Measurements from ENCODE around the gene ATG2A. TPM values are rescaled to one million over a fixed set of nuclear protein-coding genes. Genes with fewer than 3 reads are reported as not detected.

ATG2A gene
- total and polyA plus RNA-seq, 2 of the 8 experiments (the other 6 are each of a cell fraction or from before 2014, with no cell fraction given) = 12.1 to 22.1 TPM

DNA sequence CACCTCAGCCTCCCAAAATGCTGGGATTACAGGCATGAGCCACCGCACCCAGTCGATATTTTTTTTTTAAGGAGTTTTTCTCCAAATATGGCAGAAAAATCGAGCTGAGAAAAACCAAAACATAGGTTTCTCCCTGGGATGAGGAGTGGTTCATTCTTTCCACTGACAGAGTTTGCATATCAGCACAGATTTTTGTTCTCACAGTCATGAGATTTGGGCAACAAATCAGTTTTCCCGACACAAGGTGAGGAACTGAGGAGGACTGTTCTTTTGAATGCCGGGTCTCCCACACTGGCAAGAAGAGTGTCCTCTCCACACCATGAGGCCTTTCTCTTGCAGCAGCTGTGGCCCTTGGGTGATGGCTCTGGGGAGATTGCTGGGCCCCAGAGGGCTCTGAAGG lies 34.8 kb downstream of the ATG2A start:
- H3K23me2 ChIP-seq (ENCODE audit: low read depth, low read length) = peaks cover 16% of the 10 kb centered on the region
- no peaks in the 10 kb centered on the region for H3K79me2 ChIP-seq (ENCODE audit: control insufficient read depth in 1 of 2, insufficient read depth in 2 of 2, low read length in 2 of 2)
- H2BK120ac ChIP-seq (replicated peaks; ENCODE audit: low read depth, low read length) = no peak overlapping the region
- H3K27ac ChIP-seq (ENCODE audit: low read depth, low read length) = no peak overlapping the region
- H3K56ac ChIP-seq (replicated peaks; ENCODE audit: insufficient read length, low read depth, low read length) = no peak overlapping the region
- no peaks in the 10 kb centered on the region for H3K79me1 ChIP-seq (ENCODE audit: low read depth, low read length)
- H3K4me2 ChIP-seq (ENCODE audit: insufficient read depth in 1 of 2, low read depth in 2 of 2, low read length in 2 of 2) = no peak overlapping the region
- no peak overlapping the region for H2BK20ac ChIP-seq (ENCODE audit: low read length)
- no peak overlapping the region for H4K8ac ChIP-seq (ENCODE audit: extremely low read depth, insufficient read depth, low read length)
- no peak overlapping the region for H3K23ac ChIP-seq (ENCODE audit: insufficient read length)
- H3K36me3 ChIP-seq (ENCODE audit: control insufficient read depth in 2 of 4, insufficient read depth in 4 of 4, low read length in 3 of 4) = no peaks in the 10 kb centered on the region
- H2BK5ac ChIP-seq (ENCODE audit: low read depth, low read length) = no peak overlapping the region
- peaks cover 0 to 15% (median 5%) of the 10 kb centered on the region in 4 experiments; a peak in 6 of 7 replicates for H3K4me1 ChIP-seq (replicated peaks in 1 of 4; ENCODE audit: control insufficient read depth in 3 of 4, insufficient read depth in 4 of 4, low read length in 3 of 4)
- DNase-seq (ENCODE audit: low read depth in 1 of 2, low spot score in 2 of 2) (no peak), FAIRE-seq (no peak)
- peaks cover 0 to 4% (median 2%) of the 10 kb centered on the region in 4 experiments; a peak in 3 of 7 replicates for H3K27me3 ChIP-seq (replicated peaks in 1 of 4; ENCODE audit: control insufficient read depth in 3 of 4, extremely low read depth in 1 of 4, insufficient read depth in 3 of 4, low read length in 3 of 4)
- no peak overlapping the region for H2BK12ac ChIP-seq (ENCODE audit: low read depth, low read length)
- H4K5ac ChIP-seq (ENCODE audit: insufficient read length, low read depth, low read length) = no peak overlapping the region
- no peak overlapping the region for H3K9ac ChIP-seq (replicated peaks in 1 of 4; ENCODE audit: extremely low read depth in 1 of 4, low read depth in 3 of 4, low read length in 3 of 4)
- H2AFZ ChIP-seq (ENCODE audit: low read length) = no peak overlapping the region
- H3K14ac ChIP-seq (ENCODE audit: insufficient read length) = no peak overlapping the region
- WGBS, 2 experiments (ENCODE audit: extremely low coverage in 1 of 2, insufficient coverage in 1 of 2, insufficient read length in 1 of 2, insufficient replicate concordance in 2 of 2, low coverage in 1 of 2, low lambda C conversion rate in 2 of 2, missing lambda C conversion rate in 1 of 2) = 93% methylated on average over 5 of the region's 5 CpGs; no CpG with 5 or more reads in 1 of the 2 experiments
- POLR2A ChIA-PET (ENCODE audit: partially characterized antibody) = interaction anchor here (24.6 kb wide), 1 partner anchor 24 kb away, joined by 408 read pairs; no protein-coding TSS in a partner anchor
- no peak overlapping the region for H3K4me3 ChIP-seq (ENCODE audit: extremely low read depth in 1 of 4, insufficient read depth in 2 of 4, low read depth in 3 of 4, low read length in 4 of 4)
- H4K20me1 ChIP-seq (replicated peaks in 1 of 2; ENCODE audit: control insufficient read depth in 1 of 2, insufficient read depth in 2 of 2, low read length in 2 of 2) = no peaks in the 10 kb centered on the region
- CTCF ChIA-PET (ENCODE audit: partially characterized antibody) = interaction anchor here (1.4 to 32.2 kb wide), 3 partner anchors 10 to 168 kb away, joined by 3 to 1058 read pairs (median 118); partner anchors contain the start of gene CDC42BPG
- no peak overlapping the region for H2BK15ac ChIP-seq (ENCODE audit: low read length)
- no peak overlapping the region for H2AK5ac ChIP-seq (ENCODE audit: low read depth, low read length)
- no peak overlapping the region for H4K91ac ChIP-seq (replicated peaks; ENCODE audit: insufficient read length, low read length)
- no peak overlapping the region for H3K4ac ChIP-seq (replicated peaks; ENCODE audit: insufficient read length, low read depth, low read length)
- no peaks in the 10 kb centered on the region for H3K9me3 ChIP-seq (ENCODE audit: insufficient read depth in 2 of 2, low read depth in 1 of 2, low read length in 1 of 2)
- H3K18ac ChIP-seq (ENCODE audit: extremely low read depth, low read length) = no peak overlapping the region
- TF ChIP-seq JUN (IDR thresholded peaks at IDR 0.05; ENCODE audit: low read depth, low read length) (no peak), RAD21 (IDR thresholded peaks at IDR 0.05 in 1 of 2, conservative IDR thresholded peaks at IDR 0.05 in 1 of 2; ENCODE audit: low read depth in 2 of 2, low read length in 2 of 2) (no peak), HDAC2 (IDR thresholded peaks at IDR 0.05; ENCODE audit: borderline replicate concordance in 1 of 2, low read depth in 2 of 2, low read length in 2 of 2) (no peak), POU5F1 (IDR thresholded peaks at IDR 0.05; ENCODE audit: low read depth, low read length) (no peak), ASH2L (IDR thresholded peaks at IDR 0.05; ENCODE audit: low read length) (no peak), TBP (IDR thresholded peaks at IDR 0.05; ENCODE audit: low read depth, low read length) (no peak)
- TF ChIP-seq, protein P1, sequence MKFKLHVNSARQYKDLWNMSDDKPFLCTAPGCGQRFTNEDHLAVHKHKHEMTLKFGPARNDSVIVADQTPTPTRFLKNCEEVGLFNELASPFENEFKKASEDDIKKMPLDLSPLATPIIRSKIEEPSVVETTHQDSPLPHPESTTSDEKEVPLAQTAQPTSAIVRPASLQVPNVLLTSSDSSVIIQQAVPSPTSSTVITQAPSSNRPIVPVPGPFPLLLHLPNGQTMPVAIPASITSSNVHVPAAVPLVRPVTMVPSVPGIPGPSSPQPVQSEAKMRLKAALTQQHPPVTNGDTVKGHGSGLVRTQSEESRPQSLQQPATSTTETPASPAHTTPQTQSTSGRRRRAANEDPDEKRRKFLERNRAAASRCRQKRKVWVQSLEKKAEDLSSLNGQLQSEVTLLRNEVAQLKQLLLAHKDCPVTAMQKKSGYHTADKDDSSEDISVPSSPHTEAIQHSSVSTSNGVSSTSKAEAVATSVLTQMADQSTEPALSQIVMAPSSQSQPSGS (IDR thresholded peaks at IDR 0.05; ENCODE audit: low read length) = no peak
- TF ChIP-seq, protein P2, sequence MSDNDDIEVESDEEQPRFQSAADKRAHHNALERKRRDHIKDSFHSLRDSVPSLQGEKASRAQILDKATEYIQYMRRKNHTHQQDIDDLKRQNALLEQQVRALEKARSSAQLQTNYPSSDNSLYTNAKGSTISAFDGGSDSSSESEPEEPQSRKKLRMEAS (IDR thresholded peaks at IDR 0.05) = no peak
